Activated CD4-positive, alpha-beta T cell treated with anti-CD3 and anti-CD28 coated beads, Interleukin-2, Interleukin-6, amounts not matched to agents 100 ng/mL and 50 ng/mL, durations not matched to agents 16 hours and 8 hours (primary cell): ENCODE measurements around the gene NEUROD2.
"Not testable (repeated sequence)": the region's sequence is repeated elsewhere in the genome, so short reads cannot be mapped to it uniquely, and the experiment has no call there.

Experiments
- DNase-seq: peaks from one replicate; pipeline ENCODE4 v3.0.0-alpha.2; 2020

The NEUROD2 gene

DNA sequence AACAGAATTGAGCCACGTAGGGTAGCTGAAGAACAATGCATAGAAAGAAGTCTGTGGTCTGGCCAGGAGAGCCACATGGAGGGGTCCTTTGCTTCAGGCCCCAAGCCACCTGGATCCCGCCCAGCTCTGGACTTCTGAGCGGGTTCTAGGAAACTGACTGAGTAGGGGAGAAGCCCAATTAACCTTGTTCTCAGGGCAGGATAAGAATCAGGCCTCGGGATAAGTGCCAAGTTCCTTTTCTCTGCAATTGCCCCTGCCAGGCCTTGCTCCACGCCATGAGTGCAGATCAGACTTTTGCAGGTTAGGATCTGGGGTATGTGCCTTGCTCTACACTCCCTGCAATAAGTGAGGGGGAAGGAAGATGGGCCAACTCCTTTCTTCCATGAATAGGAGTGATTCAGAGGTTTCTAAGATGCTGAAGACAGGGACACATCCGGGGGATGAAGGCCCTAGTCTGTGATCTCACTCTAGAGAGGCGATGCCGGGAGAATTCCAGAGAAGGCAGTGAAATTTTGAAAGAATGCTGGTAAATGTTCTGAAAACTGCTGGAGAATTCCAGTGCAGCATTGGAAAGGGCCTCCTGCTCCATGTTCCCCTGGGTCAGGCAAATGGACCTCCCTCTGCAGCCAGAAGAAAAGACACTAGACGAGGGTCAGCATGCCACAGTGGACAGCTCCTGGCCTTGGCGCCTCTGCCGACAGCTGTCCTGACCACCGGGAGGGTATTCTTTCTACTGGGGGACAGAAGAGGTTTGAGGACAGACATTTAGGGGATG, 5.8 kb downstream of the NEUROD2 start:
- DNase-seq = no peak

GRCh38 chr17:39600997-39601597, 6.6 kb downstream of the NEUROD2 start:
- DNase-seq = no peak

DNA sequence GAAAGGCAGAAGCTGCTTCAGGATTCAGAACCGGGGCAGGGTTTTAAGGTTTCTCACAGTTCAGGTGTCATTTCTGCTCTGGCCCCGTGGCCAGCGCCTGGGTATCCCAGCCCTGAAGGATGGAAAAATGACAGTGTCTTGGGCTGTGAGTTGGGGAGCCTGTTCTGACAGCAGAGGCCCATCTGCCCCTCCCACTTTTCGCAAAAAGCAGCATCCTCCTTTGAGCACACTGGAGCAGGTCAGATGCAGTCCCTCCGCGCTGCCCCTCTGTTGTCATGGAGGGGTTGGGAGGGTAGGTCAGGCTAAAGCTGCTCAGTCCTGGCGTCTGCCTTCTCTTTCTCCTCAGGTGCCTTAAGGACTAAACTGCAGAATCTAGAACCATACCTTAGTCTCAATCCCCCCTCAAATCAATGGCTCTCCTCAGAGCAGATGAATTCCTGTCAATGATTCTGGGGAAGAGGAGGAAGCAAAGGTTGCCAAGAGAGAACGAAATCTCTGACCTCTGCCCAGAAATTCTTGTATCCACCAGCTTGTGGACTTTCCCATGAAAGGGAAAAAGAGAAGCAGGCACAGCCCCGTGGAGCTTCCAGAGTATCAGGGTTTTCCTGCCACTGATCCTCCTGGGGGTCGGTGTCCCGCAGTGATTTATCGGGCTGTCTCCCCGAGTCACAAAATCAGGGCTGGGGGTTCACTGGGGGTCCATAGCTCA, 7.3 kb downstream of the NEUROD2 start:
- DNase-seq = no peak

DNA sequence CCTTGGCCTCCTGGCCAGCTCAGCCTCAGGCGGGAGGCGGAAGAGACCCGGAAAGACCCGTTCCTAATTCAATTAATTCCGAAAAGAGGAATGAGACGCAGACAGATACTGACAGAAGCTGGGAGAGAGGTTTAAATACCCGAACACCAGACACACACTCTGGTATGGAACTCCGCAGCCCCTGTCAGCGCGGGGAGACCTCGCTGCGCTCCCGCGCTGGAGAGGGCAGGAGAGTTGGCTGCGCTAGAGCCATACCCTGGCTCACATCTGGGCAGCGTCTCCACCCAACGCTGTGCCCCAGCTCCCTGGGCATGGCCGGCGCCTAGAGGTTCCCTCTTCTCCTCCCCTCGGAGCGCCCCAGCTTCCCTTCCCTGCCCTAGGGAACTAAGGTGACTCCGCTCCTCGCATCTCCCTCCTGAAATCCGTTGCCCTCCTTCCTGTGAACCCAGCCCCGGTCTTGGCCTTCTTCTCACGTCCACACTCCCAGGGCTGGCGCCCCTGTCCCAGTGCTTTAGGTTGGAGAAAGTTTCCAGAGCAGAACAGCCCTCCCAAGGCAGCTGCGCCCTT, 8.0 kb downstream of the NEUROD2 start:
- no peak for DNase-seq

DNA sequence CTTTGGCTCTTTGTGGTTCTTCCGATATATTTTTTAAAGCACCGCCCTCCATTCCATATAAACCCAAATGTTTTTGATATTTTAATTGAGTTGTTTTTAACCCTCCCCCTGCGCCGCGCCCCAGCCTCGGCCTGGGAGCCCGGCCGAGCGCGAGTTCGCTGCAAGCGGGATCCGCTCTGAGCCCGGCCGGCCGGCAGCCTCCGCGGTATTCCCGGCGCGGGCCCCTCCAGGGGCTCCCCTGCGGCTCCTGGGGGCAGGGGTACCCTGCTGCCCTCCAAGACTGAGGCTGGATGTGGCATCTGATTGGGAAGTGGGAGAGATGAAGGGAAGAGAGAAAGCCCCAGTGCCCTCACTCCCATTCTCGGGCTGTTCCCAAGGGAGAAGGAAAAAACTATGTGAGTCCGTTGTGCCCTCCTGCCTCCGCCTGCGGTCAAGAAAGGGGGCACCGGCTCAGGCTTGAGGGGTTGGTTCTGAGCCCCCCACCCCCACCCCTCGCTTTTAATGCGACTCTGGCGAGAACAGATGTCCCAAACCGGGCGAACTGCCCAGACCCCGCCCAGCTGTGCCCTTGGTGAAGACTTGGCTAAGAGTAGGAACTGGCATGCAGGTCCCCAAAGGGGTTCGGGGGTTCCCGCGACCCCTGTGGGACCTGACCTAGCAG, 8.6 kb downstream of the NEUROD2 start:
- DNase-seq = no peak

DNA sequence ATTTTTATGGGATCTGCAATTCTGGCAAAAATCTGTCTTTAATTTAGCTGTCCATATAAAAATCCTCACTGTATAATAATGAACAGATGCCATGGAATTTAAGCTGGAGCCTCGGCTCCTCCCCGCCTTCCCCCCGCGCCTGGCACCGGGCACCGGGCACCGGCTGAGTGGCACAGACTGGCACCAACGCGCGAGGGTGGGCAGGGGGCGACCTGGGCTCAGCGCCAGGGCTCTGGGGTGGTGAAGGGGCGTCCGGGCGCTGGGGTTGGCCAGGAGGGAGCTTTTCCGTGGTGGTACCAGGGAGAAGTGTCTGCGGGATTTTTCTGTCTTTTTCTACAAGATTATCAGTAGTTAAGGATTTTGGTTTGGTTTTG, 9.1 kb downstream of the NEUROD2 start:
- no peak for DNase-seq

DNA sequence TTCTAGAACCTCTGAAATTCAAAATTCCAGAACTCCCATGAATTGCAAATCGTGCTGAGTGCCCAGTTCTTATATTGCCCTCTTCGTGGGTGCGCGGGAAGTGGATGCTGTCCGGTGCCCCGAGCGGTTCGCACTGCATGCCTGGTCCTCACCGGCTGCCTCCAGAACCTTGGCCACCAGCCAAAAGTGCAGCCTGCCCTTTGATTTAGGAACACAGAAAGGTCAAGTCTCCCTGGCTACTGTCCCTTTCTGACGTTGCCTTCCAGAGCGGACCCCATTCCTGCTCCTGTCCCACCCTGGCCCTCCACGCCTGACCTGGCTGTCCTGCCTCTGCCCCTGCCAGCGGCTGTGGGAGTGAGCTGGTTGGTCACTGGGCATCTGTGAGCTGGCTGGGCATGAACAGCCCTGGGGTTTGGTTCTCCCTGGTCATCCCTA, 9.7 kb downstream of the NEUROD2 start:
- DNase-seq = no peak

GRCh38 chr17:39597372-39598046, 10.2 kb downstream of the NEUROD2 start:
- DNase-seq = no peak

- DNase-seq = no peak
These were observed 11.0 kb downstream of the NEUROD2 start for GRCh38 chr17:39596543-39597267.

DNA sequence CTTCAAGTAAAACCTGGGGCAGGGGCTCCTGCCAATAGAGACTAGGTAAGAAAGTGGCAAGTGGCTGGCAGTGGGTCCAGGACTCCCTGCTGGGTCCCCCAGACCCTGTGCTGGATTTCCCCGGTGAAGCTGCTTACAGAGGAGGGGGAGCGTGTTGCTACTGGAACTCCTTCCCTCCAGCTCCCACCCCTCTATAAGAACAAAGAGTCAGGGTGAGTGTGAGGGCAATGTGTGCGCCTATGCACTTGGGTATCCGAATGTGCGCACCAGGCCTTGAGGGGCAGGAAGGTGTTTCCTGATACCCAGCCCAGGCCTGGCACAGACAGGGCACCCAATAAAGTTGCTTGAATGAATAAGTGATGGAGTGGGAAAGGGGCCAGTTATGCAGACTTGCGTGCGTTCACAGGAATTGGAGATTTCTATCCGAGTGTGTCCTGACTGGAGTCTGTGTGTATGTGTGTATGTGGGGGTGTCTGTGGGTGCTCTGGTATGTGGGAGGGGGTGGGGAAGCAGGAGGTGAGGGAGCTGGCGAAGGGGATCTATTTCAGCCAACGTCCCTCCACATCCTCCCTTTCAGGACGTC, 11.7 kb downstream of the NEUROD2 start:
- DNase-seq = no peak

DNA sequence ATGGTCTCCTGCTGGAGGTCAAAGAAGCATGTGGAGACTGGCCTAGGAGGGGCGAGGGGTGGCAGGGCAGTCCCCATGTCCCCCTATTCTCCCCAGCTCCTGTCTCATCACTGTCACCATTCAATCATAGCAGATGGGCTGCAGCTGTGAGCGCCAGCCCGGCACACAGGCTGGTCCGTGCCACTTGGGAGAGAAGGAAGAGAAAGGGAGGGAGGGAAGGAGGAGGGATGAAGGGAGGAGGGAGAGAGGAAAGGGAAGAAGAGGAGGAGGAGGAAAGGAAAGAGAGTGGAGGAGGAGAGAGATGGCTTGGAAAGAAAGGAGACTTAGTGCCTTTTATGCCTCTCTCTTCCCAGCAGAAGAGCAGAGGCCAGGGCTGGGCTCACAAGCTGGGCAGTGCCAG, 12.4 kb downstream of the NEUROD2 start:
- DNase-seq = no peak

GRCh38 chr17:39593371-39593770, 14.3 kb downstream of the NEUROD2 start:
- no peak for DNase-seq

DNA sequence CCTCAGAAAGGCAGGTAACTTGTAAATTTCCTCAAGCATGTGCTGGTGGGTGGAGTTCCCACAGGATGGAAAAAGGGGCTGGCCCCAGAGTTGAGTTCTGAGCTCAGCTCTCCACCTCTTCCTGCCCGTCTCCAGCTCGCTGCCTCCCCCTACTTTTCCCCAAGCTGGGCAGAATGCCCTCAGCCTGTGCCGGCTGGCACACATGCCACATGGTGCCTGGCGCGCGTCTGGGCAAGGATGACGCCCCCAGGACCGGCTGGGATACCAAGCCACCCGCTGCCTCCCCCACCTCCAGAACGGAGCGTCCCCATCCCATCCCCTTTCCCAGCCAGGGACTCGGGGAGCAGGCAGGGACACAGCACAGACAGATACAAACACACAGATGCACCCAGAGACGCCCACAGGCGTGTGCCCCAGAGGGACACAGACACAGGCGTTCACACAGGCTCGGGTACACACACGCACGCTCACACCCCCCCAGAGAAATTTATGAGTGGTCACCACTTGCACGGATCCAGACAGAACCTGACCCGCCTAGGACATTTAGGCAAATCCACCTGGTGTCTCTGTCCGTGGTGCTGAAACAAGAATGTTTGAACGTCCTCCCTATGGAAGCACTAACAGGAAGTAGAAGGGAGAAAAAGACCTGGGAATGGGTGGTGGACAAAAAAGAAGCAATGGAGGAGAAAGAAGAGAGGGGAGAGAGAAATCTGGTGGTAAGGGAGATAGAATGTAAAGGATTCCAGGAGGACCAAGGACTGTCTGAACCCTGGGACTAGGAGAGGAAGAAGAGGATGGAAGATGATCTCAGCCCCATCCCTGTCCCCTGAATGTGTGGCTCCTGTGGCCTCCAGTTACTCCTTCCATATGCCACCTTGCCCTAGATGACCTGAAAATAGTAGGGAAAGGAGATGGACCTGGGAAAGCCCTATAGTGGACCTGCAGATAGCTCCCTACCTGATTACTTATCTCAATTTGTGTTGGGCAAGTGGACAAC, 15.5 kb downstream of the NEUROD2 start:
- DNase-seq = peak; percentile 35

- DNase-seq = not testable (repeated sequence)
These were observed 17.5 kb downstream of the NEUROD2 start for GRCh38 chr17:39590180-39590579.

- DNase-seq = no peak
These were observed 25.1 kb downstream of the NEUROD2 start for GRCh38 chr17:39582658-39583057.

- no peak for DNase-seq
These were observed 26.0 kb downstream of the NEUROD2 start for GRCh38 chr17:39581759-39582085.

GRCh38 chr17:39581071-39581758, 26.5 kb downstream of the NEUROD2 start:
- DNase-seq = no peak

DNA sequence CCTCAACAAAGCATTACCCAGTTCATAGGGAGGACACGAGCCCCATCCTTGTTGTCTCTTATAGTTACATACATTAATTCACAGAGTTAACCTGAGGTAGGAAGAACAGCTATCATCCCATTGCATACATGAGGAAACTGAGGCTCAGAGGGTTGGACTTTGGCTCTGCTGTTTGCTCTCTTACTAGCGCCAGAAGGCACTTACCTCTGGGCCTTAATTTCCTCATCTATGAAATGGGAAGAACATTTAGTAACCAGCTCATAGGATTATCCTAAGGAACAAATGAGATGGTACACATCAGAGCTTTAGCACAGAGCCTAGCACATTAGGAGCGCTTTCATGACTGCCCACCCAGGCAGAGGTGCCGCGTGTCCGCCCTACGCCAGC, 27.6 kb downstream of the NEUROD2 start:
- DNase-seq = no peak

- no peak for DNase-seq
These were observed 28.2 kb downstream of the NEUROD2 start for GRCh38 chr17:39579318-39580081.
